ENCODE data around the gene LONP2. TPM values are rescaled to one million over a fixed set of nuclear protein-coding genes. Genes with fewer than 3 reads are reported as not detected.

The LONP2 gene
- total and polyA plus RNA-seq, 2 of the 13 experiments (the other 11 are each of a cell fraction or from before 2014, with no cell fraction given), result 39.2 to 63.3 TPM

GRCh38 chr16:48373258-48374029, 129.3 kb downstream of the LONP2 start (continued):
- TF ChIP-seq, protein P1, sequence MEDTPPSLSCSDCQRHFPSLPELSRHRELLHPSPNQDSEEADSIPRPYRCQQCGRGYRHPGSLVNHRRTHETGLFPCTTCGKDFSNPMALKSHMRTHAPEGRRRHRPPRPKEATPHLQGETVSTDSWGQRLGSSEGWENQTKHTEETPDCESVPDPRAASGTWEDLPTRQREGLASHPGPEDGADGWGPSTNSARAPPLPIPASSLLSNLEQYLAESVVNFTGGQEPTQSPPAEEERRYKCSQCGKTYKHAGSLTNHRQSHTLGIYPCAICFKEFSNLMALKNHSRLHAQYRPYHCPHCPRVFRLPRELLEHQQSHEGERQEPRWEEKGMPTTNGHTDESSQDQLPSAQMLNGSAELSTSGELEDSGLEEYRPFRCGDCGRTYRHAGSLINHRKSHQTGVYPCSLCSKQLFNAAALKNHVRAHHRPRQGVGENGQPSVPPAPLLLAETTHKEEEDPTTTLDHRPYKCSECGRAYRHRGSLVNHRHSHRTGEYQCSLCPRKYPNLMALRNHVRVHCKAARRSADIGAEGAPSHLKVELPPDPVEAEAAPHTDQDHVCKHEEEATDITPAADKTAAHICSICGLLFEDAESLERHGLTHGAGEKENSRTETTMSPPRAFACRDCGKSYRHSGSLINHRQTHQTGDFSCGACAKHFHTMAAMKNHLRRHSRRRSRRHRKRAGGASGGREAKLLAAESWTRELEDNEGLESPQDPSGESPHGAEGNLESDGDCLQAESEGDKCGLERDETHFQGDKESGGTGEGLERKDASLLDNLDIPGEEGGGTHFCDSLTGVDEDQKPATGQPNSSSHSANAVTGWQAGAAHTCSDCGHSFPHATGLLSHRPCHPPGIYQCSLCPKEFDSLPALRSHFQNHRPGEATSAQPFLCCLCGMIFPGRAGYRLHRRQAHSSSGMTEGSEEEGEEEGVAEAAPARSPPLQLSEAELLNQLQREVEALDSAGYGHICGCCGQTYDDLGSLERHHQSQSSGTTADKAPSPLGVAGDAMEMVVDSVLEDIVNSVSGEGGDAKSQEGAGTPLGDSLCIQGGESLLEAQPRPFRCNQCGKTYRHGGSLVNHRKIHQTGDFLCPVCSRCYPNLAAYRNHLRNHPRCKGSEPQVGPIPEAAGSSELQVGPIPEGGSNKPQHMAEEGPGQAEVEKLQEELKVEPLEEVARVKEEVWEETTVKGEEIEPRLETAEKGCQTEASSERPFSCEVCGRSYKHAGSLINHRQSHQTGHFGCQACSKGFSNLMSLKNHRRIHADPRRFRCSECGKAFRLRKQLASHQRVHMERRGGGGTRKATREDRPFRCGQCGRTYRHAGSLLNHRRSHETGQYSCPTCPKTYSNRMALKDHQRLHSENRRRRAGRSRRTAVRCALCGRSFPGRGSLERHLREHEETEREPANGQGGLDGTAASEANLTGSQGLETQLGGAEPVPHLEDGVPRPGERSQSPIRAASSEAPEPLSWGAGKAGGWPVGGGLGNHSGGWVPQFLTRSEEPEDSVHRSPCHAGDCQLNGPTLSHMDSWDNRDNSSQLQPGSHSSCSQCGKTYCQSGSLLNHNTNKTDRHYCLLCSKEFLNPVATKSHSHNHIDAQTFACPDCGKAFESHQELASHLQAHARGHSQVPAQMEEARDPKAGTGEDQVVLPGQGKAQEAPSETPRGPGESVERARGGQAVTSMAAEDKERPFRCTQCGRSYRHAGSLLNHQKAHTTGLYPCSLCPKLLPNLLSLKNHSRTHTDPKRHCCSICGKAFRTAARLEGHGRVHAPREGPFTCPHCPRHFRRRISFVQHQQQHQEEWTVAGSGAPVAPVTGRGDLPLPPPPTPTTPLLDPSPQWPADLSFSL (CRISPR knock-in tag; IDR thresholded peaks at IDR 0.05), result no peak
- TF ChIP-seq ZNF441 (CRISPR knock-in tag; IDR thresholded peaks at IDR 0.05; ENCODE audit: borderline replicate concordance) (no peak), NFRKB (IDR thresholded peaks at IDR 0.05) (no peak), ZNF234 (CRISPR knock-in tag; conservative IDR thresholded peaks at IDR 0.05) (no peak), PHF8 (CRISPR knock-in tag; IDR thresholded peaks at IDR 0.05) (no peak)

DNA sequence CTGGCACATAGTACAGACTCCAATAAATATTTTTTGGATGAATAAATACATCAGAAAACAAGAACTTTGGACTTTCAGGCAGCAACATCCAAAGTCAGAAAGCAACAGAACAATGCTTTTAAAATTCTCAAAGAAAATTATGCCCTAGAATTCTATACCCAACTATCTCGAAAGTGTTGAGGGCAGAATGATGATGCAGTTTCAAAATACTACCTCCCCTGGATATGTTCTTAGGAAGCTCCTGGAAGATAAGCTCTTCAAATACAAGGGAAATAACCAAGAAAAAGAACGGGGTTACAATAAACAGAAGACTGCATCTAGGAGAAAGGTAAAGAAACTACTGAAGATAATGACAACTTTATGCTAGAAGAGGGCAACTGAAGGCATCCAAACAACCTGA, 130.2 kb downstream of the LONP2 start:
- Histone ChIP-seq H3K27ac (ENCODE audit: extremely low read length, insufficient read depth, low read length) (no peak overlapping the region), H3K79me2 (ENCODE audit: insufficient read depth, low read length) (peaks cover 97% of the 10 kb centered on the region), H3K27me3 (ENCODE audit: control insufficient read depth in 1 of 2, insufficient read depth in 2 of 2, low read length in 2 of 2) (no peaks in the 10 kb centered on the region), H3K4me3 (replicated peaks in 1 of 3; ENCODE audit: insufficient read depth in 1 of 3, low read depth in 2 of 3, low read length in 3 of 3) (no peak overlapping the region), H3K4me2 (ENCODE audit: low read depth, low read length) (0 out of 2 replicates have a peak overlapping the region, but pooled peaks have one; percentile 8), H3K36me3 (replicated peaks in 1 of 2; ENCODE audit: control insufficient read depth in 1 of 2, insufficient read depth in 2 of 2, low read length in 2 of 2) (no peaks in the 10 kb centered on the region), H3K9ac (ENCODE audit: insufficient read depth, low read depth, low read length) (no peak overlapping the region), H4K20me1 (ENCODE audit: insufficient read depth, low read length) (peaks cover 68% of the 10 kb centered on the region), H2AFZ (ENCODE audit: low read length) (no peak overlapping the region), H3K9me3 (ENCODE audit: low read length) (no peaks in the 10 kb centered on the region), H3K4me1 (ENCODE audit: insufficient read depth, low read length) (peaks cover 54% of the 10 kb centered on the region)
- CTCF ChIA-PET (ENCODE audit: low intra/inter-chr PET ratio, low total read pairs), result no interaction called here
- in situ Hi-C loops (cut with HindIII; ENCODE audit: extremely low pct_ligation_motif_present, low pct_unique_long_range_greater_than_20kb), result no loop called here
- TF ChIP-seq CC2D1A (CRISPR knock-in tag; IDR thresholded peaks at IDR 0.05) (no peak), GABPB1 (CRISPR knock-in tag; IDR thresholded peaks at IDR 0.05) (no peak), MYC (CRISPR knock-in tag; IDR thresholded peaks at IDR 0.05; ENCODE audit: borderline replicate concordance) (no peak), ZNF503 (CRISPR knock-in tag; IDR thresholded peaks at IDR 0.05) (no peak)
- TF ChIP-seq, protein P2, sequence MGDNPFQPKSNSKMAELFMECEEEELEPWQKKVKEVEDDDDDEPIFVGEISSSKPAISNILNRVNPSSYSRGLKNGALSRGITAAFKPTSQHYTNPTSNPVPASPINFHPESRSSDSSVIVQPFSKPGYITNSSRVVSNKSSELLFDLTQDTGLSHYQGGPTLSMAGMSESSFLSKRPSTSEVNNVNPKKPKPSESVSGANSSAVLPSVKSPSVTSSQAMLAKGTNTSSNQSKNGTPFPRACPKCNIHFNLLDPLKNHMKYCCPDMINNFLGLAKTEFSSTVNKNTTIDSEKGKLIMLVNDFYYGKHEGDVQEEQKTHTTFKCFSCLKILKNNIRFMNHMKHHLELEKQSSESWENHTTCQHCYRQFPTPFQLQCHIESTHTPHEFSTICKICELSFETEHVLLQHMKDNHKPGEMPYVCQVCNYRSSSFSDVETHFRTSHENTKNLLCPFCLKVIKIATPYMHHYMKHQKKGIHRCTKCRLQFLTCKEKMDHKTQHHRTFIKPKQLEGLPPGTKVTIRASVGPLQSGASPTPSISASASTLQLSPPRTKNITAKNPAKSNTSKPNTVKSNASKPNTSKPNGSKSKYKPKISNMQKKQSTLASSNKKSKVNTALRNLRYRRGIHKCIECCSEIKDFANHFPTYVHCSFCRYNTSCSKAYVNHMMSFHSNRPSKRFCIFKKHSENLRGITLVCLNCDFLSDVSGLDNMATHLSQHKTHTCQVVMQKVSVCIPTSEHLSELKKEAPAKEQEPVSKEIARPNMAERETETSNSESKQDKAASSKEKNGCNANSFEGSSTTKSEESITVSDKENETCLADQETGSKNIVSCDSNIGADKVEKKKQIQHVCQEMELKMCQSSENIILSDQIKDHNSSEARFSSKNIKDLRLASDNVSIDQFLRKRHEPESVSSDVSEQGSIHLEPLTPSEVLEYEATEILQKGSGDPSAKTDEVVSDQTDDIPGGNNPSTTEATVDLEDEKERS (CRISPR knock-in tag; IDR thresholded peaks at IDR 0.05), result no peak
- DNase-seq (ENCODE audit: low spot score) (no peak), FAIRE-seq (no peak), ATAC-seq (no peak)
- POLR2A ChIA-PET, result interaction anchor here (1.3 to 1.5 kb wide), 2 partner anchors 8 to 10 kb away, joined by 3 to 7 read pairs; no protein-coding TSS in a partner anchor
- no TSS peak for BruUV-seq (replicated peaks)
- WGBS (ENCODE audit: low lambda C conversion rate), result 73% methylated on average over 2 of the region's 2 CpGs
- intact Hi-C loops (cut with micrococcal nuclease; ENCODE audit: unreplicated experiment), result loop anchor here (1.0 kb wide), 1 partner anchor 8 kb away; no protein-coding TSS in a partner anchor
